ENCODE results near the gene CNTNAP5. TPM values are rescaled to one million over a fixed set of nuclear protein-coding genes. Genes with fewer than 3 reads are reported as not detected.

Gene CNTNAP5
- total and polyA plus RNA-seq, 12 donors, result 0.04 TPM; not detected in 11

DNA sequence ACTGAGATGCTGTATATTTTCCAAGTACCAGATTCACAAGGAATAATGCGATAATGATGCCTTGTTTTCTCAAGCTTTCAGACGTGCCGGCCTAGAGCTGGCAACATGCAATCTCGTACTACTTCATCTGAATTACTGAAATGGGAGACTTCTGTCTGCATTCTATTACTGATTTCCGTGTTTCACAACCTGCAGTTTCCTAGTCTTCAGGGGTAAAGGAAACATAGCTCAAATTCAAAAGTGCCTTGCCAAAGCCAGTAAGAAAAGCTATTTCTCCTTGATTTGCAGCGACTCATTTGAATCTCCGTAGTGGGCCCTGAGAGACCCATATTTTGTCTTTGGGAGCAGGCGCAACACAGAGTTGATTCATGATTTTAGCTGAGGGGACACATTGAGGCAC lies 289.0 kb downstream of the CNTNAP5 start:
- WGBS, 2 donors, result 92 to 98% methylated on average over 8 of the region's 8 CpGs
- TF ChIP-seq, protein P1, sequence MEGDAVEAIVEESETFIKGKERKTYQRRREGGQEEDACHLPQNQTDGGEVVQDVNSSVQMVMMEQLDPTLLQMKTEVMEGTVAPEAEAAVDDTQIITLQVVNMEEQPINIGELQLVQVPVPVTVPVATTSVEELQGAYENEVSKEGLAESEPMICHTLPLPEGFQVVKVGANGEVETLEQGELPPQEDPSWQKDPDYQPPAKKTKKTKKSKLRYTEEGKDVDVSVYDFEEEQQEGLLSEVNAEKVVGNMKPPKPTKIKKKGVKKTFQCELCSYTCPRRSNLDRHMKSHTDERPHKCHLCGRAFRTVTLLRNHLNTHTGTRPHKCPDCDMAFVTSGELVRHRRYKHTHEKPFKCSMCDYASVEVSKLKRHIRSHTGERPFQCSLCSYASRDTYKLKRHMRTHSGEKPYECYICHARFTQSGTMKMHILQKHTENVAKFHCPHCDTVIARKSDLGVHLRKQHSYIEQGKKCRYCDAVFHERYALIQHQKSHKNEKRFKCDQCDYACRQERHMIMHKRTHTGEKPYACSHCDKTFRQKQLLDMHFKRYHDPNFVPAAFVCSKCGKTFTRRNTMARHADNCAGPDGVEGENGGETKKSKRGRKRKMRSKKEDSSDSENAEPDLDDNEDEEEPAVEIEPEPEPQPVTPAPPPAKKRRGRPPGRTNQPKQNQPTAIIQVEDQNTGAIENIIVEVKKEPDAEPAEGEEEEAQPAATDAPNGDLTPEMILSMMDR (IDR thresholded peaks at IDR 0.05), result no peak
- Histone ChIP-seq H3K9me3 (no peaks in the 10 kb centered on the region), H3K36me3 (no peaks in the 10 kb centered on the region), H3K4me3 (no peak overlapping the region), H3K27me3 (no peaks in the 10 kb centered on the region), H3K4me1 (no peaks in the 10 kb centered on the region), H3K27ac (no peak overlapping the region)
- ATAC-seq (no peak), DNase-seq (no peak)
- intact Hi-C loops (cut with DNase I), result no loop called here

GRCh38 chr2:124315221-124315880 lies 290.3 kb downstream of the CNTNAP5 start:
- ATAC-seq, result no peak
- H3K27ac ChIP-seq, result no peak overlapping the region
- H3K4me3 ChIP-seq, result no peak overlapping the region
- H3K27me3 ChIP-seq, result no peaks in the 10 kb centered on the region
- no peaks in the 10 kb centered on the region for H3K36me3 ChIP-seq
- no peaks in the 10 kb centered on the region for H3K4me1 ChIP-seq
- no peak for DNase-seq
- TF ChIP-seq, protein P1 (IDR thresholded peaks at IDR 0.05), result no peak
- no peaks in the 10 kb centered on the region for H3K9me3 ChIP-seq
- WGBS, 2 donors, result 80% methylated on average over 6 of the region's 6 CpGs
- intact Hi-C loops (cut with DNase I), result no loop called here

DNA sequence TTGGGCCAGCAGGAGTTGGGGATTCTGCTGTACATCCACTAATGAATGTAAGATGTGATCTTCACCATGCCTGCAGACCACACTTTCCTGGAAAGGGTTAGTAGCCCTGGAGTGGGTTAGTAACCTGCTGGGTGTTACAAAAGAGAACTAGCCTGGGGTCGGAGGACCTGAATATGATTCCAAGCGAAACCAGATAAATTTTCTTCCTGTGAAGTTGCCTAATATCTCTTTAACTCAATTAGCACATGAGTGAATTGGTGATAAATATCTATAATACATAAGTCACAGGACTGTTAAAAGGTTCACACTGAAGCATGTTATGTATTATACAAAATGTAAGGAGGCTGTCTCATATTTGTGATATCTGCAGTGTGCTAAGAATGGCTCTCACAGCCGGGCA lies 291.0 kb downstream of the CNTNAP5 start:
- H3K4me1 ChIP-seq, result no peaks in the 10 kb centered on the region
- no peak overlapping the region for H3K4me3 ChIP-seq
- DNase-seq (no peak), ATAC-seq (no peak)
- H3K9me3 ChIP-seq, result no peaks in the 10 kb centered on the region
- intact Hi-C loops (cut with DNase I), result no loop called here
- 80 to 83% methylated on average over 3 of the region's 3 CpGs for WGBS, 2 donors
- TF ChIP-seq, protein P1 (IDR thresholded peaks at IDR 0.05), result no peak
- H3K27me3 ChIP-seq, result no peaks in the 10 kb centered on the region
- H3K36me3 ChIP-seq, result no peaks in the 10 kb centered on the region
- no peak overlapping the region for H3K27ac ChIP-seq

GRCh38 chr2:124316881-124317605 lies 292.0 kb downstream of the CNTNAP5 start:
- no peaks in the 10 kb centered on the region for H3K9me3 ChIP-seq
- TF ChIP-seq, protein P1 (IDR thresholded peaks at IDR 0.05), result no peak
- H3K27ac ChIP-seq, result no peak overlapping the region
- H3K4me1 ChIP-seq, result no peaks in the 10 kb centered on the region
- intact Hi-C loops (cut with DNase I), result no loop called here
- no peak for ATAC-seq
- 67 to 71% methylated on average over 5 of the region's 5 CpGs for WGBS, 2 donors
- H3K4me3 ChIP-seq, result no peak overlapping the region
- H3K27me3 ChIP-seq, result no peaks in the 10 kb centered on the region
- H3K36me3 ChIP-seq, result no peaks in the 10 kb centered on the region
- DNase-seq, result no peak

Measured in heart right ventricle (tissue), 16 donors.